Osteoblast (primary cell): ENCODE measurements around the gene TRIM27. TPM values are rescaled to one million over a fixed set of nuclear protein-coding genes. Genes with fewer than 3 reads are reported as not detected.
"Not testable (repeated sequence)": the region's sequence is repeated elsewhere in the genome, so short reads cannot be mapped to it uniquely, and the experiment has no call there.

Experiments
- DNase-seq: peaks from one replicate; pipeline ENCODE4 v3.0.0; 2011; ENCODE audit warnings: low spot score, mixed read lengths; ENCODE audit not compliant: insufficient read length; ENCODE audit errors: missing footprints
- H2AFZ ChIP-seq: 2 replicates; pipeline ENCODE4 v1.6.0; 2011; ENCODE audit warnings: mild to moderate bottlenecking, low read length
- H3K27ac ChIP-seq: 2 replicates; pipeline ENCODE4 v1.5.1; 2011; ENCODE audit warnings: mild to moderate bottlenecking, low read depth, low read length, moderate library complexity
- H3K27me3 ChIP-seq: 2 replicates; pipeline ENCODE4 v1.6.0; 2012; ENCODE audit warnings: mild to moderate bottlenecking, control low read depth, inconsistent platforms, low read length, moderate library complexity; ENCODE audit not compliant: insufficient read depth
- H3K36me3 ChIP-seq: 2 replicates; pipeline ENCODE4 v1.5.1; 2011; ENCODE audit warnings: mild to moderate bottlenecking, low read length, control low read depth, moderate library complexity; ENCODE audit not compliant: insufficient read depth
- H3K4me1 ChIP-seq: 2 replicates; pipeline ENCODE4 v1.5.1; 2011; ENCODE audit warnings: mild to moderate bottlenecking, low read length, control low read depth, moderate library complexity; ENCODE audit not compliant: insufficient read depth
- H3K4me2 ChIP-seq: 2 replicates; pipeline ENCODE4 v1.6.0; 2011; ENCODE audit warnings: mild to moderate bottlenecking, low read length; ENCODE audit not compliant: insufficient read depth
- H3K4me3 ChIP-seq: fragments of 200-600 bp; sonication (generic); 3 replicates; pipeline ENCODE4 v1.5.1; 2012; ENCODE audit warnings: mild to moderate bottlenecking, low read length, inconsistent platforms; ENCODE audit not compliant: insufficient read depth
- H3K79me2 ChIP-seq: 2 replicates; pipeline ENCODE4 v1.6.0; 2012; ENCODE audit warnings: mild to moderate bottlenecking, low read length, control low read depth, inconsistent platforms; ENCODE audit not compliant: insufficient read depth
- H3K9me3 ChIP-seq: 2 replicates; pipeline ENCODE4 v1.5.1; 2011; ENCODE audit warnings: low read depth, low read length, control low read depth
- H4K20me1 ChIP-seq: 2 replicates; pipeline ENCODE4 v1.6.0; 2012; ENCODE audit warnings: mild to moderate bottlenecking, low read length, control low read depth; ENCODE audit not compliant: insufficient read depth
- CTCF ChIP-seq: IDR thresholded peaks from 2 replicates; pipeline ENCODE4 v1.5.1; 2011; ENCODE audit warnings: mild to moderate bottlenecking, low read depth, low read length, moderate library complexity; ENCODE audit errors: extremely low read depth
- total RNA-seq: library from RNA; depleted of rRNA; stranded (reverse); fragments of >200 nt; gene quantifications from 2 replicates; pipeline ENCODE4 v1.2.3, GENCODE V29; 2012

TRIM27 gene
- total RNA-seq, 1 donor: 53.6 TPM

GRCh38 chr6:28929887-28930620, 6.3 kb upstream of the TRIM27 start:
- no peaks in the 10 kb centered on the region for H3K9me3 ChIP-seq
- H3K36me3 ChIP-seq: no peaks in the 10 kb centered on the region
- H3K4me2 ChIP-seq: no peak overlapping the region
- H4K20me1 ChIP-seq: no peaks in the 10 kb centered on the region
- no peaks in the 10 kb centered on the region for H3K4me1 ChIP-seq
- H3K79me2 ChIP-seq: no peaks in the 10 kb centered on the region
- DNase-seq: no peak
- no peak overlapping the region for H2AFZ ChIP-seq
- no peak for TF ChIP-seq CTCF
- H3K27ac ChIP-seq: no peak overlapping the region
- H3K4me3 ChIP-seq: no peak overlapping the region
- no peaks in the 10 kb centered on the region for H3K27me3 ChIP-seq

DNA sequence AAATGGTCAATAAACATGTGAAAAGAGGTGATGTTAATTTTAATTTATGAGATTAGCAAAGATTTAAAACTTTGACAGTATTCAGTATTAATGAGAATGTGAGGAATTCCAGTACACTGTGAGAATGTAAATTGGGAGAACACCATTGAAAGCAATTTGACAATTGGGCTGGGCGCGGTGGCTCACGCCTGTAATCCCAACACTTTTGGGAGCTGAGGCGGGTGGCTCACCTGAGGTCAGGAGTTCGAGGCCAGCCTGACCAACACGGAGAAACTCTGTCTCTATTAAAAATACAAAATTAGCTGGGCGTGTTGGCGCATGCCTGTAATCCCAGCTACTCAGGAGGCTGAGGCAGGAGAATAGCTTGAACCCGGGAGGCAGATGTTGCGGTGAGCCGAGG, 5.6 kb upstream of the TRIM27 start:
- not testable (repeated sequence) for H3K4me2 ChIP-seq, H3K27me3 ChIP-seq, H3K9me3 ChIP-seq, H3K4me3 ChIP-seq, H3K27ac ChIP-seq, H3K36me3 ChIP-seq, DNase-seq, H2AFZ ChIP-seq, H3K79me2 ChIP-seq, H4K20me1 ChIP-seq, H3K4me1 ChIP-seq

- no peak overlapping the region for H3K4me3 ChIP-seq
- TF ChIP-seq CTCF: no peak
Measured at GRCh38 chr6:28927846-28928245, 4.1 kb upstream of the TRIM27 start.

DNA sequence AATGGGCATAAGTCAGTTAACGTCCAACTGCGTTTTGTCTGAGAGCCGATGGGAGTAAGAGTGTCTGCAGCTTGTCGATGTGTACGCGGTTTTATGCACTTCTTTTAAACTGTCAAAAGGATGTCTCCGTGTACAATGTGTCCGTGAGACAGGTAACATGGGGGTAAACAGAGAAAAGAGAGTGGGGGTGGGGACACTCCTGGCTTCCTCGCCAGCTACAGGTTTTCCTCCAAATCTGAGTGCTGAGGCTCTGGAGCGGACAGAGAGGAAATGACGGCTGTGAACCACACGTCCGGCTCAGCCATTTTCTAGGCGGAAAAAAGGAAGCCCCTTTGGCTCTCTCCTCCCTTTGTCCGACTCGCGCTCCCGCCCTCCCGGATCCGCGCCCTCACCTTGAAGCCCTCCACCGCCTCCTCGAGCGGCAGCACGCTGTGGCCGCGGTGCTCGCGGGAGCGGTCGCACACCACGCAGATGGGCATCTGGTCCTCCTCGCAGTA, 916 bp downstream of the TRIM27 start:
- peaks cover 28% of the 10 kb centered on the region for H4K20me1 ChIP-seq
- DNase-seq: peak; percentile 65
- H3K36me3 ChIP-seq: peaks cover 32% of the 10 kb centered on the region
- peaks cover 9% of the 10 kb centered on the region for H3K4me1 ChIP-seq
- H3K4me3 ChIP-seq: peak overlapping the region; percentile 97
- H2AFZ ChIP-seq: peak overlapping the region; percentile 94
- H3K27ac ChIP-seq: peak overlapping the region; percentile 78
- H3K79me2 ChIP-seq: peaks cover 48% of the 10 kb centered on the region
- no peaks in the 10 kb centered on the region for H3K9me3 ChIP-seq
- TF ChIP-seq CTCF: no peak
- H3K27me3 ChIP-seq: no peaks in the 10 kb centered on the region
- H3K4me2 ChIP-seq: peak overlapping the region; percentile 98

More at GRCh38 chr6:28927846-28928245, 4.1 kb upstream of the TRIM27 start:
- DNase-seq: no peak
- Histone ChIP-seq H3K36me3 (no peaks in the 10 kb centered on the region), H3K27ac (no peak overlapping the region), H3K9me3 (no peaks in the 10 kb centered on the region), H4K20me1 (peaks cover under 1% of the 10 kb centered on the region), H3K4me1 (no peaks in the 10 kb centered on the region), H3K4me2 (no peak overlapping the region), H3K79me2 (peaks cover 6% of the 10 kb centered on the region), H2AFZ (no peak overlapping the region), H3K27me3 (no peaks in the 10 kb centered on the region)
